GM13977 (cell line): ENCODE results near the gene HUWE1.
A peak's percentile ranks its signal among the peaks of the same experiment; 100 is the strongest.

Source experiments
- DNase-seq: peaks from one replicate; pipeline ENCODE4 v3.0.0; 2012; ENCODE audit warnings: low spot score
- CTCF ChIP-seq: IDR thresholded peaks from 2 replicates; pipeline ENCODE4 v1.5.1; 2012; ENCODE audit warnings: mild to moderate bottlenecking, control low read depth; ENCODE audit not compliant: insufficient read depth; ENCODE audit errors: extremely low read depth, missing control alignments
- in situ Hi-C: fragments of 300-500 bp; cut with MboI; formaldehyde crosslinking; loops from one replicate; pipeline ENCODE4 v1.12.0; 2022; ENCODE audit warnings: low sequenced_read_pairs, low pct_unique_long_range_greater_than_20kb, mixed read lengths, inconsistent platforms; ENCODE audit not compliant: unreplicated experiment

The HUWE1 gene

GRCh38 chrX:53694642-53695041 lies 8.1 kb upstream of the HUWE1 start:
- DNase-seq, result no peak
- no peak for TF ChIP-seq CTCF
- in situ Hi-C loops, result loop anchor here (25.0 kb wide), 1 partner anchor 143 kb away; no protein-coding TSS in a partner anchor

- DNase-seq, result no peak
- in situ Hi-C loops, result loop anchor here (25.0 kb wide), 1 partner anchor 149 kb away; no protein-coding TSS in a partner anchor
- no peak for TF ChIP-seq CTCF
Observed at GRCh38 chrX:53688300-53688699, 1.8 kb upstream of the HUWE1 start.

- in situ Hi-C loops, result loop anchor here (25.0 kb wide), 1 partner anchor 152 kb away; no protein-coding TSS in a partner anchor
- TF ChIP-seq CTCF, result no peak
- no peak for DNase-seq
Observed at GRCh38 chrX:53685711-53686110, 808 bp downstream of the HUWE1 start.

GRCh38 chrX:53684415-53685192 lies 1.9 kb downstream of the HUWE1 start:
- in situ Hi-C loops, result loop anchor here (25.0 kb wide), 1 partner anchor 153 kb away; no protein-coding TSS in a partner anchor
- no peak for DNase-seq
- no peak for TF ChIP-seq CTCF

GRCh38 chrX:53683556-53684414 lies 2.7 kb downstream of the HUWE1 start:
- TF ChIP-seq CTCF, result no peak
- in situ Hi-C loops, result loop anchor here (25.0 kb wide), 1 partner anchor 154 kb away; no protein-coding TSS in a partner anchor
- DNase-seq, result peak; percentile 81

- no peak for DNase-seq
- TF ChIP-seq CTCF, result no peak
- in situ Hi-C loops, result loop anchor here (25.0 kb wide), 1 partner anchor 154 kb away; no protein-coding TSS in a partner anchor
Observed at GRCh38 chrX:53682885-53683555, 3.5 kb downstream of the HUWE1 start.
